Measurements from ENCODE around the gene AHCY.

DNA sequence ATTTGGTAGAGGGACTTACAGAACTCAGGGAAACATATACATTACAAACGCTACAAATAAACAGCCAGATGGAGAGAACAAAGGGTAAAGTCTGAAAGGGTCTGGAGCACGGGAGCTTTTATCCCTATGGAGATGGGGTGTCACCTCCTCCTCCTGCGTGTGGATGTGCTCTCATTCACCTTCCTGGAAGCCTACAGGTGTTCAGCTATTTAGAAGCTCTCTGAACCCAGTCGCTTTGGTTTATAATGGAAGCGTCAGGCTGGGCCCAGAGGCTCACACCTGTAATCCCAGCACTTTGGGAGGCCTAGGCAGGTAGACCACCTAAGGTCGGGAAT is 42.2 kb upstream of the AHCY start:
- TF ChIP-seq, protein P1, sequence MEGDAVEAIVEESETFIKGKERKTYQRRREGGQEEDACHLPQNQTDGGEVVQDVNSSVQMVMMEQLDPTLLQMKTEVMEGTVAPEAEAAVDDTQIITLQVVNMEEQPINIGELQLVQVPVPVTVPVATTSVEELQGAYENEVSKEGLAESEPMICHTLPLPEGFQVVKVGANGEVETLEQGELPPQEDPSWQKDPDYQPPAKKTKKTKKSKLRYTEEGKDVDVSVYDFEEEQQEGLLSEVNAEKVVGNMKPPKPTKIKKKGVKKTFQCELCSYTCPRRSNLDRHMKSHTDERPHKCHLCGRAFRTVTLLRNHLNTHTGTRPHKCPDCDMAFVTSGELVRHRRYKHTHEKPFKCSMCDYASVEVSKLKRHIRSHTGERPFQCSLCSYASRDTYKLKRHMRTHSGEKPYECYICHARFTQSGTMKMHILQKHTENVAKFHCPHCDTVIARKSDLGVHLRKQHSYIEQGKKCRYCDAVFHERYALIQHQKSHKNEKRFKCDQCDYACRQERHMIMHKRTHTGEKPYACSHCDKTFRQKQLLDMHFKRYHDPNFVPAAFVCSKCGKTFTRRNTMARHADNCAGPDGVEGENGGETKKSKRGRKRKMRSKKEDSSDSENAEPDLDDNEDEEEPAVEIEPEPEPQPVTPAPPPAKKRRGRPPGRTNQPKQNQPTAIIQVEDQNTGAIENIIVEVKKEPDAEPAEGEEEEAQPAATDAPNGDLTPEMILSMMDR (IDR thresholded peaks at IDR 0.05): no peak
- no peak for TF ChIP-seq POLR2A (IDR thresholded peaks at IDR 0.05)

Measured in heart left ventricle (tissue), 13 donors.